HepG2 (cell line): Measurements from ENCODE around the gene FHIP1B. TPM values are rescaled to one million over a fixed set of nuclear protein-coding genes. Genes with fewer than 3 reads are reported as not detected.

ENCODE experiments used
- ATAC-seq: fragments of 200-7000 bp; cut with Tn5 transposase; 3 replicates; pipeline ENCODE4 v1.9.1; 2020; ENCODE audit warnings: mild to moderate bottlenecking, moderate library complexity
- BruUV-seq: library from RNA; stranded (reverse); fragments of 400-500 nt; replicated peaks from 2 replicates; lab custom pipeline; 2021; lab: Mats Ljungman, UMichigan
- CTCF ChIA-PET: fragments of 300-600 bp; formaldehyde crosslinking; extraction: SDS; loops from one replicate; lab custom pipeline; 2021; ENCODE audit warnings: low total read pairs, inconsistent platforms, low intra/inter-chr PET ratio; lab: Yijun Ruan, JAX
- POLR2A ChIA-PET: fragments of 350-600 bp; sonication (Branson Sonifier 250); formaldehyde crosslinking; loops from one replicate; lab custom pipeline; 2020; ENCODE audit warnings: antibody characterized with exemption, inconsistent platforms; lab: Yijun Ruan, JAX
- DNase-seq: peaks from one replicate; pipeline ENCODE4 v3.0.0-alpha.2; 2015; ENCODE audit warnings: low spot score
- FAIRE-seq: peaks from 3 replicates; lab custom pipeline; 2011; peaks lifted over from hg19 to GRCh38; lab: Jason Lieb, UNC
- H2AFZ ChIP-seq: one replicate; pipeline ENCODE4 v1.6.1; 2011; ENCODE audit warnings: low read length, inconsistent platforms
- H3K27ac ChIP-seq: fragments of 300-600 bp; 3 replicates; pipeline ENCODE4 v1.8.0; 2011; ENCODE audit warnings: mixed run types, mild to moderate bottlenecking, mixed read lengths, low read length, inconsistent platforms; ENCODE audit not compliant: insufficient read depth; ENCODE audit errors: extremely low read length
- H3K27me3 ChIP-seq, 2 experiments: fragments of 200-600 bp in 1 of 2; 2 replicates in 1 of 2; 3 replicates in 1 of 2; pipeline versions ENCODE4 v1.6.0 to v1.8.0; 2011; ENCODE audit warnings: low read length in 2 of 2, mild to moderate bottlenecking in 2 of 2, moderate library complexity in 2 of 2, inconsistent platforms in 1 of 2; ENCODE audit not compliant: insufficient read depth in 2 of 2, control insufficient read depth in 1 of 2
- H3K36me3 ChIP-seq, 2 experiments: fragments of 200-600 bp in 1 of 2; replicated peaks in 1 of 2; 2 replicates in 1 of 2; 3 replicates in 1 of 2; pipeline versions ENCODE4 v1.5.1 to v1.8.0; 2011; ENCODE audit warnings: low read length in 2 of 2, inconsistent platforms in 1 of 2; ENCODE audit not compliant: insufficient read depth in 2 of 2, control insufficient read depth in 1 of 2
- H3K4me1 ChIP-seq: 2 replicates; pipeline ENCODE4 v1.5.1; 2012; ENCODE audit warnings: low read length, inconsistent platforms; ENCODE audit not compliant: insufficient read depth
- H3K4me2 ChIP-seq: 2 replicates; pipeline ENCODE4 v1.6.0; 2011; ENCODE audit warnings: low read depth, low read length, inconsistent platforms
- H3K4me3 ChIP-seq, 3 experiments: fragments of 200-600 bp in 1 of 3; sonication (generic), shearing (Covaris generic) in 1 of 3; replicated peaks in 1 of 3; 2 replicates each; pipeline ENCODE4 v1.5.1; 2011 to 2016; ENCODE audit warnings: low read length in 3 of 3, inconsistent platforms in 2 of 3, low read depth in 2 of 3, mild to moderate bottlenecking in 2 of 3, control low read depth in 1 of 3, mixed read lengths in 1 of 3; ENCODE audit not compliant: insufficient read depth in 1 of 3
- H3K79me2 ChIP-seq: one replicate; pipeline ENCODE4 v1.6.1; 2011; ENCODE audit warnings: low read length, inconsistent platforms; ENCODE audit not compliant: insufficient read depth
- H3K9ac ChIP-seq: 2 replicates; pipeline ENCODE4 v1.6.0; 2011; ENCODE audit warnings: mild to moderate bottlenecking, low read depth, low read length, inconsistent platforms; ENCODE audit not compliant: insufficient read depth
- H3K9me3 ChIP-seq: 2 replicates; pipeline ENCODE4 v1.5.1; 2012; ENCODE audit warnings: mild to moderate bottlenecking, low read length
- H4K20me1 ChIP-seq: 2 replicates; pipeline ENCODE4 v1.6.0; 2011; ENCODE audit warnings: inconsistent platforms, mild to moderate bottlenecking, low read length, moderate library complexity; ENCODE audit not compliant: insufficient read depth
- ATF2 ChIP-seq: sonication (generic); formaldehyde crosslinking; IDR thresholded peaks from 2 replicates; pipeline ENCODE4 v1.4.0; 2020; ENCODE audit warnings: missing genetic modification reagents
- NFYB ChIP-seq: sonication (generic); formaldehyde crosslinking; IDR thresholded peaks from 2 replicates; pipeline ENCODE4 v1.4.0; 2020; ENCODE audit warnings: missing genetic modification reagents
- PRDM4 ChIP-seq: sonication (generic); formaldehyde crosslinking; IDR thresholded peaks from 2 replicates; pipeline ENCODE4 v1.9.0; 2021; ENCODE audit warnings: missing genetic modification reagents, borderline replicate concordance
- PTBP1 ChIP-seq: fragments of 200-400 bp; formaldehyde crosslinking; IDR thresholded peaks from 2 replicates; pipeline ENCODE4 v1.6.1; 2018; ENCODE audit warnings: low read length, low read depth; ENCODE audit not compliant: poor library complexity, severe bottlenecking
- ZBTB7B ChIP-seq: sonication (generic); formaldehyde crosslinking; IDR thresholded peaks from 2 replicates; pipeline ENCODE4 v1.4.0; 2020; ENCODE audit warnings: missing genetic modification reagents
- ZNF160 ChIP-seq: sonication (generic); formaldehyde crosslinking; IDR thresholded peaks from 2 replicates; pipeline ENCODE4 v1.8.0; 2022; ENCODE audit warnings: mild to moderate bottlenecking, inconsistent platforms, missing genetic modification reagents
- ZNF496 ChIP-seq: sonication (generic); formaldehyde crosslinking; IDR thresholded peaks from 2 replicates; pipeline ENCODE4 v1.8.1; 2023; ENCODE audit warnings: mild to moderate bottlenecking, moderate library complexity, missing genetic modification reagents; ENCODE audit not compliant: insufficient replicate concordance
- ZNF557 ChIP-seq: sonication (generic); formaldehyde crosslinking; IDR thresholded peaks from 2 replicates; pipeline ENCODE4 v1.4.0; 2020; ENCODE audit warnings: missing genetic modification reagents
- ZNF777 ChIP-seq: sonication (generic); formaldehyde crosslinking; IDR thresholded peaks from 2 replicates; pipeline ENCODE4 v1.4.0; 2020; ENCODE audit warnings: missing genetic modification reagents
- ZNF790 ChIP-seq: sonication (generic); formaldehyde crosslinking; IDR thresholded peaks from 2 replicates; pipeline ENCODE4 v1.8.0; 2022; ENCODE audit warnings: missing genetic modification reagents, mild to moderate bottlenecking, borderline replicate concordance
- WGBS: methylation state at CpG from one replicate; pipeline ENCODE4 v1.1.6; 2017; ENCODE audit warnings: low lambda C conversion rate; 5-methylcytosine and 5-hydroxymethylcytosine counted together
- in situ Hi-C: cut with HindIII; loops from 2 replicates; pipeline ENCODE4 v1.10.0; 2017; ENCODE audit warnings: low pct_unique_long_range_greater_than_20kb; ENCODE audit not compliant: extremely low pct_ligation_motif_present
- intact Hi-C: fragments of 100-400 bp; cut with micrococcal nuclease; formaldehyde crosslinking; loops from one replicate; pipeline ENCODE4 v1.10.0; 2022; ENCODE audit not compliant: unreplicated experiment
- polyA plus RNA-seq, 8 experiments: library from polyadenylated mRNA; depleted of rRNA in 3 of 8; stranded (reverse) in 7 of 8; unstranded in 1 of 8; fragments of >200 nt; fragmentation: Illumina TruSeq in 4 of 8; extraction: Trizol in 4 of 8; gene quantifications; 2 replicates each; pipeline versions ENCODE4 v1.2.1 to v1.2.3, GENCODE V29; 2011 to 2016; ENCODE audit warnings: low read depth in 4 of 8, missing spikeins in 1 of 8, mixed read lengths in 1 of 8; ENCODE audit not compliant: insufficient read depth in 1 of 8
- total RNA-seq, 5 experiments: library from RNA; depleted of rRNA; stranded (reverse); fragments of >200 nt; fragmentation: Illumina TruSeq; extraction: Trizol; gene quantifications; 2 replicates each; pipeline ENCODE4 v1.2.3, GENCODE V29; 2016; ENCODE audit warnings: low read depth in 1 of 5
- TF ChIP-seq, protein P1 (sequence below): fragments of 450-650 bp; IDR thresholded peaks from 2 replicates; pipeline ENCODE4 v1.6.1; 2016
- TF ChIP-seq, protein P2 (sequence below), 2 experiments: sonication (generic) in 1 of 2; formaldehyde crosslinking in 1 of 2; IDR thresholded peaks; 2 replicates each; pipeline versions ENCODE4 v1.4.0 to v1.6.1; 2016 to 2020; ENCODE audit warnings: borderline replicate concordance in 1 of 2, low read depth in 1 of 2, mild to moderate bottlenecking in 1 of 2, missing genetic modification reagents in 1 of 2

The FHIP1B gene
- total and polyA plus RNA-seq, 2 of the 13 experiments (the other 11 are each of a cell fraction or from before 2014, with no cell fraction given), result 14.1 to 18.6 TPM

GRCh38 chr11:6194065-6194581 is 40.3 kb downstream of the FHIP1B start:
- ChIA-PET POLR2A (no interaction called here), CTCF (no interaction called here)
- in situ Hi-C loops, result no loop called here
- FAIRE-seq (no peak), DNase-seq (no peak), ATAC-seq (no peak)
- no peaks in the 10 kb centered on the region for H3K4me1 ChIP-seq
- H3K9me3 ChIP-seq, result no peaks in the 10 kb centered on the region
- no peaks in the 10 kb centered on the region for H3K36me3 ChIP-seq
- no peaks in the 10 kb centered on the region for H4K20me1 ChIP-seq
- peaks cover 1 to 5% of the 10 kb centered on the region in 2 experiments; a peak in 3 of 5 replicates for H3K27me3 ChIP-seq
- no peak overlapping the region for H3K4me3 ChIP-seq
- BruUV-seq, result no TSS peak
- intact Hi-C loops, result no loop called here
- no peak overlapping the region for H3K9ac ChIP-seq
- 0% methylated on average over 1 of the region's 1 CpG for WGBS
- H3K27ac ChIP-seq, result no peak overlapping the region
- H3K4me2 ChIP-seq, result no peak overlapping the region
- no peaks in the 10 kb centered on the region for H3K79me2 ChIP-seq
- no peak overlapping the region for H2AFZ ChIP-seq
- TF ChIP-seq, protein P1, sequence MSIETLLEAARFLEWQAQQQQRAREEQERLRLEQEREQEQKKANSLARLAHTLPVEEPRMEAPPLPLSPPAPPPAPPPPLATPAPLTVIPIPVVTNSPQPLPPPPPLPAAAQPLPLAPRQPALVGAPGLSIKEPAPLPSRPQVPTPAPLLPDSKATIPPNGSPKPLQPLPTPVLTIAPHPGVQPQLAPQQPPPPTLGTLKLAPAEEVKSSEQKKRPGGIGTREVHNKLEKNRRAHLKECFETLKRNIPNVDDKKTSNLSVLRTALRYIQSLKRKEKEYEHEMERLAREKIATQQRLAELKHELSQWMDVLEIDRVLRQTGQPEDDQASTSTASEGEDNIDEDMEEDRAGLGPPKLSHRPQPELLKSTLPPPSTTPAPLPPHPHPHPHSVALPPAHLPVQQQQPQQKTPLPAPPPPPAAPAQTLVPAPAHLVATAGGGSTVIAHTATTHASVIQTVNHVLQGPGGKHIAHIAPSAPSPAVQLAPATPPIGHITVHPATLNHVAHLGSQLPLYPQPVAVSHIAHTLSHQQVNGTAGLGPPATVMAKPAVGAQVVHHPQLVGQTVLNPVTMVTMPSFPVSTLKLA, result no peak
- TF ChIP-seq ZNF496 (CRISPR knock-in tag), result no peak
- TF ChIP-seq ZNF557 (CRISPR knock-in tag), result no peak
- no peak for TF ChIP-seq ZNF790 (CRISPR knock-in tag)
- TF ChIP-seq ZNF160 (CRISPR knock-in tag), result no peak
- no peak for TF ChIP-seq ZNF777
- no peak for TF ChIP-seq ZBTB7B (CRISPR knock-in tag)
- TF ChIP-seq PTBP1, result no peak
- no peak for TF ChIP-seq NFYB (CRISPR knock-in tag)
- no peak for TF ChIP-seq ATF2 (CRISPR knock-in tag)
- TF ChIP-seq, protein P2, sequence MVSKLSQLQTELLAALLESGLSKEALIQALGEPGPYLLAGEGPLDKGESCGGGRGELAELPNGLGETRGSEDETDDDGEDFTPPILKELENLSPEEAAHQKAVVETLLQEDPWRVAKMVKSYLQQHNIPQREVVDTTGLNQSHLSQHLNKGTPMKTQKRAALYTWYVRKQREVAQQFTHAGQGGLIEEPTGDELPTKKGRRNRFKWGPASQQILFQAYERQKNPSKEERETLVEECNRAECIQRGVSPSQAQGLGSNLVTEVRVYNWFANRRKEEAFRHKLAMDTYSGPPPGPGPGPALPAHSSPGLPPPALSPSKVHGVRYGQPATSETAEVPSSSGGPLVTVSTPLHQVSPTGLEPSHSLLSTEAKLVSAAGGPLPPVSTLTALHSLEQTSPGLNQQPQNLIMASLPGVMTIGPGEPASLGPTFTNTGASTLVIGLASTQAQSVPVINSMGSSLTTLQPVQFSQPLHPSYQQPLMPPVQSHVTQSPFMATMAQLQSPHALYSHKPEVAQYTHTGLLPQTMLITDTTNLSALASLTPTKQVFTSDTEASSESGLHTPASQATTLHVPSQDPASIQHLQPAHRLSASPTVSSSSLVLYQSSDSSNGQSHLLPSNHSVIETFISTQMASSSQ (IDR thresholded peaks at IDR 0.05; ENCODE audit: low read depth), result no peak
- TF ChIP-seq, protein P2 (CRISPR knock-in tag; IDR thresholded peaks at IDR 0.05; ENCODE audit: borderline replicate concordance), result no peak
- TF ChIP-seq PRDM4 (CRISPR knock-in tag), result no peak
